ENCODE measurements around the gene SULT2A1.
"Not testable (repeated sequence)": the region's sequence is repeated elsewhere in the genome, so short reads cannot be mapped to it uniquely, and the experiment has no call there.

Gene SULT2A1, protein sequence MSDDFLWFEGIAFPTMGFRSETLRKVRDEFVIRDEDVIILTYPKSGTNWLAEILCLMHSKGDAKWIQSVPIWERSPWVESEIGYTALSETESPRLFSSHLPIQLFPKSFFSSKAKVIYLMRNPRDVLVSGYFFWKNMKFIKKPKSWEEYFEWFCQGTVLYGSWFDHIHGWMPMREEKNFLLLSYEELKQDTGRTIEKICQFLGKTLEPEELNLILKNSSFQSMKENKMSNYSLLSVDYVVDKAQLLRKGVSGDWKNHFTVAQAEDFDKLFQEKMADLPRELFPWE

DNA sequence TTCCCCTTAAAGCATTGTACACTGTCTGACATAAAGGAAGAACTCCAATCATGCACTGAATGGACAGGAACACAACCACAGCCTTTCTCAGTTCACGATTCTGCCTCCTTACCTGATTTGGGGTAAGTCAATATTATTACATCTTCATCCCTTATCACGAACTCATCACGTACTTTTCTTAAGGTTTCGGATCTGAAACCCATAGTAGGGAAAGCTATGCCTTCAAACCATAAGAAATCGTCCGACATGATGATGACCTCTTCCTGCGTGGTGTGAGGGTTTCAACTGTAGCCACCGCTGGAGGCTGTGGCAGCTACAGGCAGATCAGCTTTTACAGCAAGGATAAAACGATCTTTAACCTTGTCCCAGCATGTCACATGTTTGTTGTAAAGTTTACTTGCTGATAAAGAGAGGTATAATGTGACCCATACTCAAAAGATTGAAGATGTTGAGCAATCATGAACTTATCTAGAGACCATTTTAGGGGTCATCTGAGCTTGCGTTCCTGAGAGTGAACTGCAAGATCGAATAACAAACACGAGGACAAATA is at the start of gene SULT2A1:
Gene SULT2A1, minus strand, starts transcription at position 306 of the 550 bp plus-strand sequence. Its CDS starts 58 bp downstream, at position 248.
- no peak for DNase-seq

DNA sequence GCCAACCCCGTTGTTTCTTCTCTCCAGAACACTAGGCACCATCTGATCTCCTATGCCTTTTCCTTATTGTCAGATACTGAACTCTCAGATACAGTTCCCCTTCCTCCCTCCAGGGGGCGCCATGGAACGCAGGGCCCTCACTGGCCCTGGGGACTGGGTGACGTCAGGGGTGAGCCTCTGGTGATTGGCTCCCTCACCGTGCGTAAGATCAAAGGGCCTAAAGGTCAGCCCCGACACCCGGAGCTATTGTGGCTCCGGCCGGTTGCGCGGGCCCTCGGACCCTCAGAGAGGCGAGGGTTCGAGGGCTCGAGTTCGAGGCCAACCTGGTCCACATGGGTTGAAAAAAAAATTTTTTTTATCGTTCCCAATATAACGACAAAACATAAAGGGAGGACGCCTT is 42.5 kb upstream of the SULT2A1 start:
- DNase-seq: not testable (repeated sequence)

DNA sequence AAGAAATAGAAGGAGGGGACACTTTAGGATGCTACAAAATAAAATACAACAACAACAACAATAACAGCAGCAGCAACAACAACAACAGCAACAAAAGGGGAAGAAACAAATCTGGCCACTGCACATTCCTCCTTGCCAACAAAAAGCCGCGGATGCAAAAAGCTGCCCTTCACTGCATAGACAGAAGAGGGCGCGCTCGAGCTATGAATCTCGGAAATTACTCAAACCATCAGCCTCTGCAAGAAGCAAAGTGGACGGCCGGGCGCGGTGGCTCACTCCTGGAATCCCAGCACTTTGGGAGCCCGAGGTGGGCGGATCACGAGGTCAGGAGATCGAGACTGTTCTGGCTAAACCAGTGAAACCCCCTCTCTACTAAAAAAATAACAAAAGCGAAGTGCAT is 34.0 kb upstream of the SULT2A1 start:
- not testable (repeated sequence) for DNase-seq

DNA sequence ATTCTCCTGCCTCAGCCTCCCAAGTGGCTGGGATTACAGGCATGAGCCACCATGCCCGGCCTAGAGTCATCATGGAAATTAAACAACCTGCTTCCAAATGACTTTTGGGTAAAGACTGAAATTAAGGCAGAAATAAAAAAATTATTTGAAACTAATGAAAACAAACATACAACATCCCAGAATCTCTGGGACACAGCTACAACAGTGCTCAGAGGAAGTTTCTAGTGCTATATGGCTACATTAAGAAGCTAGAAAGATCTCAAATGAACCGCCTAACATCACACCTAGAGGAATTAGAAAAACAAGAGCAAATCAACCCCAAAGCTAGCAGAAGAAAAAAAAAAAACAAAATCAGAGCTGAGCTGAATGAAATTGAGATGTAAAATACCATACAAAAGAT is 24.1 kb upstream of the SULT2A1 start:
- DNase-seq: not testable (repeated sequence)

DNA sequence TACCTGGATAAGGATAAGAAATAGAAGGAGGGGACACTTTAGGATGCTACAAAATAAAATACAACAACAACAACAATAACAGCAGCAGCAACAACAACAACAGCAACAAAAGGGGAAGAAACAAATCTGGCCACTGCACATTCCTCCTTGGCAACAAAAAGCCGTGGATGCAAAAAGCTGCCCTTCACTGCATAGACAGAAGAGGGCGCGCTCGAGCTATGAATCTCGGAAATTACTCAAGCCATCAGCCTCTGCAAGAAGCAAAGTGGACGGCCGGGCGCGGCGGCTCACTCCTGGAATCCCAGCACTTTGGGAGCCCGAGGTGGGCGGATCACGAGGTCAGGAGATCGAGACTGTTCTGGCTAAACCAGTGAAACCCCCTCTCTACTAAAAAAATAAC is 23.2 kb upstream of the SULT2A1 start:
- DNase-seq: not testable (repeated sequence)

DNA sequence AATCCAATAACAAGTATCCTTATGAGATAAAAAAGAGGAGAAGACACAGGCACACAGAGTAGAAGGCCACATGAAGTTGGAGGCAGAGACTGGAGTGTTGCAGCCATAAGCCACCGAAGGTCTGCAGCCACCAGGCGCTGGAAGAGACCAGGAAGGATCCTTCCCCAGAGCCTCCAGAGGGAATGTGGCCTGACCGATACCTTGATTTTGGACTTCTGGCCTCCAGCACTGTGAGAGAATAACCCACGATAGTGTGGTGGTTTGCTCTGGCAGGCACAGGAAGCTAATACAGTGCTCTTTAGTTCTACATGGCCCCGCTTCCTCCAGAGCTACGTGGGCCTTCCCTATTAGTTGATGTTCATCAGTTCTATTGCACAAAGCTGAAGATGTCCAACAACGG is 15.3 kb upstream of the SULT2A1 start:
- DNase-seq: no peak

DNA sequence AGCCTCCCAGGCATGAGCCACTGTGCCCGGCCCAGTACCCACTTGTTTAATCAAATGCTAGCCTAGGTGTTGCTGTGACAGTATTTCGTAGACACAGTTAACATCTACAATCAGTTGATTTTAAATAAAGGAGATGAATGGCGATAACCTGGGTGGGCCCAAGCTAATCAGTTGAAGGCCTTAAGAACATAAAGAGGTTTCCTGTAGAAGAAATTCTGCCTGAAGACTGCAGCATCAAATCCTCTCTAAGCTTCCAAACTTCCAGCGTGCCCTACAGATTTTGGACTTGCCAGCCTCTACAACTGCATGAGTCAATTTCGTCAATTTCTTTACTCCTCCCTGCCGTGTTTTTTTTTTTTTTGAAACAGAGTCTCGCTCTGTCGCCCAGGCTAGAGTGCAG is 13.2 kb upstream of the SULT2A1 start:
- DNase-seq: no peak

DNA sequence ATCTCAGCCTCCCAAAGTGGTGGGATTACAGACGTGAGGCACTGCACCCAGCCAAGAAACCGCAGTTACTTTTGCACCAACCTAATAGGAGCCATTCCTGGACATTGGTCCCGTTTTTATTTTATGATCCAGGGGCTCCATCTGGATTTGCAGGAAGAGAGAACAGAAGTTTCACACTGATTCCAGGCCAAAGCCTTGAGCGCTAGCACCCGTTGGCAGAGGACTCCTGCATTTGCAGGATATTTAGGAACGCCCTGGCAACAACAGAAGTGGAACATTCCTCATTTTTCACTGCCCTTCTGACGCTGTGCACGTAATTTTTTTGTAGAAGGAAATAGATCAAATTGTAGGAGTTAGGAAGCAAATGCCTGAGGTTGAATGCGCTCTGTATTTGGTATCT is 11.7 kb upstream of the SULT2A1 start:
- DNase-seq: no peak

DNA sequence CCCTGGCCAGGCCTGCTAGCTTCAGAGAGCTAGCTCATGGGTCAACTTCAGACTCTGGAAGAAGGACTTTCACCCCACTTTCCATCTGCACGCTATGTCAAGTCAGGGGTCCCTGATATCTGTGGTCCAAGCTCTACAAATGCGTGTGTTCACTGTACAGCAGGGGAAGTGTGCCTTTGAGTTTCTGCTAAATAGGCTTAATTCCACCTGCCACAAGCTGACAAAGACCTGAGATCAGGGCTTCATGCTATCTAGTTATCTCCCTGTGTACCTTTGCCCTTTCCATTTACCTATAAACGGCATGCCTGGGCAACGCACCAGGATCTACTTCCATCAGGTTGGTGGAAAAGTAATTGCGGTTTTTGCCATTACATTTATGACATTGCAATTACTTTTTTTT is 10.7 kb upstream of the SULT2A1 start:
- DNase-seq: no peak

DNA sequence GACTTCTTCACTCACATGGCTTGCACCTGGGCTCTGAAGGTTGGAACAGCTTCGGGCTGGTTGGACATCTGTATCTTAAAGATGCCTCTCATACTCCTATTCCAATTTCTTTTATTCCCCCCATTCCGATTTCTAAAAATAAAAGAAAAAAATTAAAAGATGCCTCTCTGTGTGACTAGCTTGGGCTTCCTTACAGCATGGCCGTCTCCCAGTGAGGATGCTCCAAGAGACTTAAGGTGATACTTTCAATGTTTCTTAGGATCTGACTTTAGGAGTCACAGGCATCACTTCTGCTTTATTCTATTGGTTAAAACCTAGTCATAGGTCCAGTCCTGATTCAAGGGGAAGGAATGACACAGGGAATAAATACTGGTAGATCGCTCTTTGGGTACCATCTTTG is 9.9 kb upstream of the SULT2A1 start:
- no peak for DNase-seq

DNA sequence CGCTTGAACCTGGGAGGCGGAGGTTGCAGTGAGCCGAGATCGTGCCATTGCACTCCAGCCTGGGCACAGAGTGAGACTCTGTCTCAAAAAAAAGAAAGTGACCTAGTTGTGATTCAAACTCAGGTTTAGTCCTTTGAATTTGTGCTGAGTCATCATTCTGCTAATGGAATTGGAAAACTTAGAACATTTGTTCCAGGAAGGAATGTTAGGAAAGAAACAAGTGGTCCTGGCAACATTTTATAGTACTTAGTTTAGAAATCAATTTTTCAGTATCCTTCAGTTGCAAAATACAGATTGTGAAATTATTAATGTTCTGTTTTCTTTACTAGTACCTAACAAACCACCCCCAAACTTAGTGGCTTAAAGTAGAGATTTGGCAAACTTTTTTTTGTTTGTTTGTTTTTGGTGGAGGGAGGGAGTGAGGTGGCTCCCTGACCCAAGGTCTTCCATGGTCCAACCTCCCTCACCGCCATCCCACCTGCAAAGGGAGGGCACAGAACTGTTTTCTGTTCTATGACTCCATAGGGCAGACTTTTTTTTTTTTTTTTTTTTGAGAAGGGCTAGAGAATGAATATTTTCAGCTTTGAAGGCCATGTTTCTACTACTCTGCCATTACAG is 9.2 kb upstream of the SULT2A1 start:
- DNase-seq: no peak

DNA sequence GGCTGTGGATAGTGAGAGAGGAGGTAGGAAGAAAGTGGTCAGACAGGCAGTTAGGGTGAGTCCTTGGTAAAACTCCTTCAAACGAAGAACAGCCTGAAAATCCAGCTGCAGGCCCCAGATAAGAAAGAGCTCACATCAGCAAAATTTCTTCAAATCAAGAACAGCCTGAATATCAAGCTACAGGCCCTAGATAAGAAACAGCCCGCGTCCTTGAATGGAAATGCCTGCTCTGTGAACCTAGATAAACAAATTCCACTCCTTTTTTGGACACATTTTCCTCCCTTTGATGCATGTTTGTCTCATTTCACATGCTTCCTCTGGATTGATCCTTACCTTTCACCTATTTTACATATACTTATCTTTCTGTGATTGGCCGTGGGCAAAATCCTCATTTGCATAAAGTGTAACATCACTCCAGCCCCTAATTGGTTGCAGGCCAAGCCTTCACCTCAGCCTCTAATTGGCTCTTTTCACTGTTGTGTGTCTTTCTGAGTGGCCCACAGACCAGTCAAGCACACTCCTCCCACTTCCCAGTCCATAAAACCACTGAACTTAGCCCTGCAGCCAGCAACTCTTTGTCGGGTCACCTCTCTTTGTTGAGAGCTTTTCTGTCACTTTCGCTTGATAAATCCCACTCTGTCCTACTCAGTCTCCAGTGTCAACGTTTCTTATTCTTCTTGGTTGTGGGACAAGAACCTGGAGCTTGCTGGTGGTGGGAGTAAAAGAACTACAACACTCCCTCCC is 6.0 kb upstream of the SULT2A1 start:
- no peak for DNase-seq

DNA sequence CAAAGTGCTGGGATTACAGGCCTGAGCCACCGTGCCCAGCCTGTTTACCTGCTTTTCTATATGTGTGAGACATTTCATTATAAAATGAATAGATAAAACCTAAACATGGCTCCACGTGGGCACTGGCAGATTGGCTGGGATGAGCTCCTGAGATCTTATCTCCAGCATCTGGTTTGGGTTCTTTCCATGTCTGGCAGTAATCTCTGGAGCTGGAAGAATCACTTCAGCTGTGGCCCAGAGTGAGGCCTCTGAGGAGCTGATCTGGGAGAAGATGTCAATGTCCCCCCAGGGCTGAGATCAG is 5.5 kb upstream of the SULT2A1 start:
- no peak for DNase-seq

DNA sequence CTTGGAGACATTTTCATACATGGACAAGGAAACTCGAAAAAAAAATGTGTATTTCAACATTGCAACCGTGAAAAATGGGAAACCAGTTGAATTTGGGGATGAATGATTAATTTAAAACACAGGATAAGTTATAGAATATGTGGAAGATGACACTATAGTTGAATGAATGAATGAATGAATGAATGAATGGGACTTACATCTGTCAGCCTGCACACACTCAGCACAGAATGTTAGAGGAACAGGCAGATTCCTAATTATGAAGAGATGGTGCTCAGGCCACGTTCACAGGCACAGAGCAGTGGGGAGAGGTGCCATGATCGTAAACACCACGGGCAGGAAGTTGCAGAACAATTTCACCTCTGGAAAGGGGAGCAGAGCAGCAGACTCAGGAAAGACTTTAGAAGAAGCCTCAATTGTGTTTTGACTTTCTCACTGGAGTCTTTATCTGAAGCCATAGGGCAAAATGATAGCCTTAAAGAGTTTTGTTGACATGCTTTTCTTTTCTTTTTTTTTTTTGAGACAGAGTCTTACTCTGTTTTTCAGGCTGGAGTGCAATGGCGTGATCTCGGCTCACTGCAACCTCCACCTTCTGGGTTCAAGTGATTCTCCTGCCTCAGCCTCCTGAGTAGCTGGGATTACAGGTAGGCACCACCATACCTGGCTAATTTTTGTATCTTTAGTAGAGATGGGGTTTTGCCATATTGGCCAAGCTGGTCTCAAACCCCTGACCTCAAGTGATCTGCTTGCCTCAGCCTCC is 4.9 kb upstream of the SULT2A1 start:
- no peak for DNase-seq

DNA sequence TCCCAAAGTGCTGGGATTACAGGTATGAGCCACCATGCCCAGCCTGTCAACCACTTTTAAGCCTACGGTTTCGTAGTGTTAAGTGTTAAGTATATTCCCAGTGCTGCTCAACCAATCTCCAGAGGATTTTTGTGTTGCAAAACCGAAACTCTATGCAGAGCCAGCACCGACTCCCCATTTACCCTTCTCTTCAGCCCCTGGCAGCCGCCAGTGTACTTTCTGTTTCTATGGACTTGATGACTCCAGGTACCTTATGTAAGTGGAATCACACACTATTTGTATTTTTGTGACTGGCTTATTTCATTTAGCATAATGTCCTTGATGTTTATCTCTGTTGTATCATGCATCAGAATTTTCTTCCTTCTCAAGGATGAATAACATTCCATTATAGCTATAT is 1.1 kb downstream of the SULT2A1 start:
- DNase-seq: no peak

DNA sequence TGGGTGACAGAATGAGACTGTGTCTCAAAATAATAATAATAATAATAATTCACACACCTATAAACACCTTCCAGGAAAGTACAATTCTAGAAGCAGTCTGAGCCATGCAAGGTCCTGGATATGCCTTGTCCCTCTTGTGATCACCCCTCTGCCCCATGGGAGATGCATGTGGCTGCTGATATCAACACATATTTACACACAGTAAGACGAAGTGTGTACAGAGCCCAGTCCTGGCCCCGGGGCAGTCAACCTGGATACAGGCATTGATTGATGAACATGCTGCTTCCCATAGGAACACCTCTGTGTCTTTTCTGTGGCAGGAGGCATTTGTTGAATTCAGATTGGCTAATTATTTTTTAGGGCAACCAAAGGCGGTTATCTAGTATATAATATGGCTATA is 3.2 kb downstream of the SULT2A1 start:
- DNase-seq: no peak

DNA sequence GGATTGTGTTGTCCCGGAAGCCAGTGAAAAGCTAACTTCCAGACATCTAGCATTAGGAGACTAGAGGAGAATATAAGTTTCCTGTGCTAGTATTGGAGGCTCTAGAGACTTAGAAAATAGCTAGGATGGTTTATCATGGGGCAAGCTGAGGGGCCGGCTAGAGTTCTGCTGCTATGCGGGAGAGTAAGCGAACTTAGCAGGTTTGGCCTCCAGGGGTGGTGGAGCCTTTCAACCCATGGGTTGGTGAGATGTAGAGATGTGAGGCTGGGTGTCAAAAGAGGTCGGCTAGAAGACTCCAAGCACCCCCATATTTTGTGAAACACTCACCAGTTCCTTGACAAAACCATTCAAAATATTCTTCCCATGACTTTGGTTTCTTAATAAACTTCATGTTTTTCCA is 4.4 kb downstream of the SULT2A1 start:
- DNase-seq: no peak

DNA sequence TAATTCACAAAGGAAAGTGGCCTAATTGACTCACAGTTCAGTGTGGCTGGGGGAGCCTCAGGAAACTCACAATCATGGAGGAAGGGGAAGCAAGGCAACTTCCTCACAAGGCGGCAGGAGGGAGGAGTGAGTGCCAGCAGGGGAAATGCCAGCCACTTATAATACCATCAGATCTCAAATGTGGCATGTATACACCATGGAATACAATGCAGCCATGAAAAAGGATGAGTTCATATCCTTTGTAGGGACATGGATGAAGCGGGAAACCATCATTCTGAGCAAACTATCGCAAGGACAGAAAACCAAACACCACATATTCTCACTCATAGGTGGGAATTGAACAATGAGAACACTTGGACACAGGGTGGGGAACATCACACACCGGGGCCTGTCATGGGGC is 6.7 kb downstream of the SULT2A1 start:
- DNase-seq: not testable (repeated sequence)

DNA sequence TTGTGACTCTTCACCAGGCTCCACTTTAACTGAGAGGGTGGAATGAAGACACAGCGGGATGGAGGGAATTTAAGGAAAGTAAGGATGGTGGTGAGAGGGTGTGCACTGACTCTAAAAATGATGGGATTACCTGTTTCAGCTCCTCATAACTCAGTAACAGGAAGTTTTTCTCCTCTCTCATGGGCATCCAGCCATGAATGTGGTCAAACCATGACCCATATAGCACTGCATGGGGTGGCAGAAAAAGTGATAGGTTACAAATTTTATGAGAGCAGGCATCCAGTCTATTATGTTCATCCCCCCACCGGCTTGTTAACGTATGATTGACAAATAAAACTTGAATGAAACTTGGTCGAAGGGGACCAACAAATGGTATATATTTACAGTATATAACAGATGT is 7.2 kb downstream of the SULT2A1 start:
- DNase-seq: no peak

DNA sequence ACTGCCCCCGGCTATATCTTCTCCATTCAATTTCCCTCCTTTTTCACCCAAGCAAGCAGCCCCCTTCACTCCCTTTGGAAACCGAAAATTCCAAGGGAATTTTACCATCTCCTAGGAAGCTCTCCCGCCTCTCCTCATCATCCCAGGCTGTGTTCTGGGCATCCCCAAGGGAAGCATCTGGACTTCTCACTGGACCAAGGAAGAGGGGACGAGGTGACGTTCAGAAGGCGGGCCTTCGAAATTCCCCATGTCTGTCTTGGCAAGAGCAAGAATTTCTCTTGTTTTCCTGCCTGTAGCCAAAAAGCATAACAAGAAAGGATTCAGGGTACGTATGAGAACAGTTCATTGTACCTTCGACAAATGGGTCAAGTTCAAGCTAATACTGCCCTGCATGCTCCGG is 20.9 kb downstream of the SULT2A1 start:
- DNase-seq: no peak

DNA sequence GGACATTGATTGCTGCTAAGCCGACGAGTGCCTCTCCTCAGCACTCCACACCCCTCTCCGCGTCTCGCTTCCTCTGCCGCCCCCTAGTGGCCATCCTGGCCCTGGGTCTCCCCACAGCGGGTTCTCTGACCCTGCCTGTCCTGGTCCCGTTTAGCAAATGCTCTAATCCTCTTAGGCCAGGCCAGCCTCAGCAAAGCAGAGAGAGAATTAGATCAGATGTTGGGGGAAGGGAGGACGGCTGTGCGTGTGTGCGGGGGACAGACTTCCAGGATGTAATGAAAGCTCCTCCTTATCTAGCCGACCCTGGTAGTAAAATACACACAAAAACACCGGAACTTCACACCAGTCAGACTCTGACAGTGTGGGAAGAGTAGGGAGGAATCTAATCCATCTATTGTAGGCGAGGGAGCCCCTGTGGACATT is 22.6 kb downstream of the SULT2A1 start:
- DNase-seq: no peak

DNA sequence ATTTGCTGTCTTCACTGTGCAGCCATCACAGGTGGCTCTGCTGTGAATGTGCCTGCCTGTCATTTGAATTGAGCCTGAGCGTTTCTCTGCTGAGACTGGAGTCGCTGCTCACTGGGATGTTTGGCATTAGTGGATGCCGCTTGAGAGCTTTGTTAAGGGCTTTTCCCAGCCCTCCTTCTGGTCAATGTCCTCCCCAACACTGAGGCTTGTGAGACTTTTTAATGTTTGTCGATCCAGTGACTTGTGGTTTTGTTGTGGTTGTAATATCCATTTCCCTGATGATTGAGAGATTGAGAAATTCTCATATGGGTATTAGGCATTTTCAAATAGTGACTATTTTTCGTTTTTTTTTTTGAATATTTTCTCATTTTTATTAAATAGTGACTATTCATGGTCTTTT is 24.5 kb downstream of the SULT2A1 start:
- DNase-seq: no peak

DNA sequence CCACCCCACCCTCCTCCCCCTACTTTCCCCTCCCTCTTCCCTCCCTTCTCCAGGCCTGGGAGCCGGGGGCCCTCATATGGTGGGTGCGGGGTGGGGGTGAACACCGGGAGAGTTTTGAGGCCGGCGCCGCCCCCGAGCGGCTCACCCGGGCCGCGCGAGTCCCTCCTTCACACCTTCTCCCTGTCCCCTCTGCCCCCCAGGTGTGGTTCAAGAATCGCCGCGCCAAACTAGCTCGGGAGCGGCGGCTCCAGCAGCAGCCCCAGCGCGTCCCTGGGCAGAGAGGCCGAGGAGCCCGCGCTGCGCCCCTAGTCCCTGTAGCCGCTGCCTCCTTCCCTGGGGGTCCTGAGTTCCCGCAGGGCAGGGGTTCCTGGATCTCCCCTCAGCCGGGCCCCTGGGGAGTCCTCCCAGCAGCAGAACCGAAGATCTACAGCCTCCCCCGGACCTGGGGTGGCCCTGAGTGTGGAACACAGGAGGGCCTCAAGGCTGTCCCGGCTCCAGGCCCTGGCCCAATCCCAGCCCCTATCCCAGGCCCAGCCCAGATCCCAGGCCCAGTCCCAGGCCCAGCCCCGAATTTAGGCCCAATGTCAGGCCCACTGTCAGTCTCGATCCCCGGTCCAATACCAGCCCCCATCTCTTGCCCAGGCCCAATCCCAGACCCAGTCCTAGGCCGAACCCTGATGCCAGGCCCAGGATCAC is 25.4 kb downstream of the SULT2A1 start:
- no peak for DNase-seq
